Measurements from ENCODE around the gene B4GALNT3. TPM values are rescaled to one million over a fixed set of nuclear protein-coding genes. Genes with fewer than 3 reads are reported as not detected.

The B4GALNT3 gene
- total and polyA plus RNA-seq, 12 donors = 14.1 to 58.7 (median 36.5) TPM

DNA sequence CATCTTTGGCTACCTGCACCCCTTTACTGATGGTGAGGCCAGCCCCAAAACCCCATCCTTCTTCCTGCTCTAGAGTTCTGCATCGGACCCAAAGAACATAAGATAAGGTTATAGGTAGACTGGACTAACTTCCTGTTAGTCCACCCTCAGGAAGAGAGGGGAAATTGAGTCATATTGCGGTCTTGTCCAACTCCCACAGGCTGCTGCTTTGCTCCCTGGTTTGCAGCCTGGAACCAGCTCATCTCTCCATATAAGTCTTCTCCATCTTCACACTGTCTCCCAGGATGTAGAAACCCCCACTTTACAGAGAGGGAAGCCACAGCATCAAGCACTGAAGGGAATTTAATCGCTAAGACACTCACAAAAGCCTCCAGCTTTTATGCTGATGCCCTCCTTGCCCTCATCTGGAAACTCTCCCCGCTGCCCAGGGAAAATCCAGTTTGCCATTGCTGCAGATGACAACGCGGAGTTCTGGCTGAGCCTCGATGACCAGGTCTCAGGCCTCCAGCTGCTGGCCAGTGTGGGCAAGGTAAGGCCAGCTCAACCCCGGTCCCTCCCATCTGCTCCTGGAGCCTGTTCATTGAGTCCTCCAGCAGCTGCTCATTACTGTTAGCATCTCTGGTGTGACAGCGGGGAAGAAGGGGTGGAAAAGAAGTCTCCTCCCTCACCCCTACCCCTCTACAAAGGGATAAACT lies 85.3 kb downstream of the B4GALNT3 start:
- Histone ChIP-seq H3K27me3 (peaks cover 0 to 17% (median 7%) of the 10 kb centered on the region in 7 donors), H3K4me3 (no peak overlapping the region), H3K4me1 (peaks cover 5 to 55% (median 23%) of the 10 kb centered on the region in 9 donors), H3K36me3 (no peaks in the 10 kb centered on the region), H3K9me3 (no peaks in the 10 kb centered on the region), H3K27ac (no peak overlapping the region)
- 76 to 82% methylated on average over 9 of the region's 9 CpGs for WGBS, 2 donors
- TF ChIP-seq, protein P1, sequence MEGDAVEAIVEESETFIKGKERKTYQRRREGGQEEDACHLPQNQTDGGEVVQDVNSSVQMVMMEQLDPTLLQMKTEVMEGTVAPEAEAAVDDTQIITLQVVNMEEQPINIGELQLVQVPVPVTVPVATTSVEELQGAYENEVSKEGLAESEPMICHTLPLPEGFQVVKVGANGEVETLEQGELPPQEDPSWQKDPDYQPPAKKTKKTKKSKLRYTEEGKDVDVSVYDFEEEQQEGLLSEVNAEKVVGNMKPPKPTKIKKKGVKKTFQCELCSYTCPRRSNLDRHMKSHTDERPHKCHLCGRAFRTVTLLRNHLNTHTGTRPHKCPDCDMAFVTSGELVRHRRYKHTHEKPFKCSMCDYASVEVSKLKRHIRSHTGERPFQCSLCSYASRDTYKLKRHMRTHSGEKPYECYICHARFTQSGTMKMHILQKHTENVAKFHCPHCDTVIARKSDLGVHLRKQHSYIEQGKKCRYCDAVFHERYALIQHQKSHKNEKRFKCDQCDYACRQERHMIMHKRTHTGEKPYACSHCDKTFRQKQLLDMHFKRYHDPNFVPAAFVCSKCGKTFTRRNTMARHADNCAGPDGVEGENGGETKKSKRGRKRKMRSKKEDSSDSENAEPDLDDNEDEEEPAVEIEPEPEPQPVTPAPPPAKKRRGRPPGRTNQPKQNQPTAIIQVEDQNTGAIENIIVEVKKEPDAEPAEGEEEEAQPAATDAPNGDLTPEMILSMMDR (IDR thresholded peaks at IDR 0.05) = no peak
- ATAC-seq = no peak
- DNase-seq = no peak
- intact Hi-C loops (cut with DNase I) = loop anchor here in 8 of 10 donors (5.0 kb wide), 3 partner anchors 43 to 103 kb away; no protein-coding TSS in a partner anchor

DNA sequence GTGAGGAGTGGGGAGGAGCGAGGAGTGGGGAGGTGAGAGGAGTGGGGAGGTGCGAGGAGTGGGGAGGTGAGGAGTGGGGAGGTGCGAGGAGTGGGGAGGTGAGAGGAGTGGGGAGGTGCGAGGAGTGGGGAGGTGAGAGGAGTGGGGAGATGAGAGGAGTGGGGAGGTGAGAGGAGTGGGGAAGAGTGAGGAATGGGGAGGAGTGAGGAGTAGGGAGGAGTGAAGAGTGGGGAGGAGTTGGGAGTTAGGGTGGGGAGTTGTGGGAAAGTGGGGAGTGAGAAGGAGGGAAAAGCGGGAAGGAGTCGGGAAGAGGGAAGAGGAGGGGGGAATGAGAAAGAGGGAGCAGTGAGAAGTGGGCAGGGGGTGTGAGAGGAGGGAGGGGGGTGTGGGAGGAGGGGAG lies 86.1 kb downstream of the B4GALNT3 start:
- intact Hi-C loops (cut with DNase I) = loop anchor here in 9 of 10 donors (2.0 to 5.0 kb wide), 6 partner anchors 44 to 104 kb away; no protein-coding TSS in a partner anchor
- Histone ChIP-seq H3K27ac (no peak overlapping the region), H3K9me3 (no peaks in the 10 kb centered on the region), H3K4me1 (peaks cover 7 to 62% (median 24%) of the 10 kb centered on the region in 9 donors), H3K36me3 (no peaks in the 10 kb centered on the region), H3K27me3 (peaks cover 0 to 17% (median 7%) of the 10 kb centered on the region in 7 donors), H3K4me3 (no peak overlapping the region)
- WGBS, 2 donors = 73 to 84% methylated on average over 6 of the region's 6 CpGs
- TF ChIP-seq, protein P1 (IDR thresholded peaks at IDR 0.05) = no peak
- no peak for ATAC-seq
- no peak for DNase-seq

DNA sequence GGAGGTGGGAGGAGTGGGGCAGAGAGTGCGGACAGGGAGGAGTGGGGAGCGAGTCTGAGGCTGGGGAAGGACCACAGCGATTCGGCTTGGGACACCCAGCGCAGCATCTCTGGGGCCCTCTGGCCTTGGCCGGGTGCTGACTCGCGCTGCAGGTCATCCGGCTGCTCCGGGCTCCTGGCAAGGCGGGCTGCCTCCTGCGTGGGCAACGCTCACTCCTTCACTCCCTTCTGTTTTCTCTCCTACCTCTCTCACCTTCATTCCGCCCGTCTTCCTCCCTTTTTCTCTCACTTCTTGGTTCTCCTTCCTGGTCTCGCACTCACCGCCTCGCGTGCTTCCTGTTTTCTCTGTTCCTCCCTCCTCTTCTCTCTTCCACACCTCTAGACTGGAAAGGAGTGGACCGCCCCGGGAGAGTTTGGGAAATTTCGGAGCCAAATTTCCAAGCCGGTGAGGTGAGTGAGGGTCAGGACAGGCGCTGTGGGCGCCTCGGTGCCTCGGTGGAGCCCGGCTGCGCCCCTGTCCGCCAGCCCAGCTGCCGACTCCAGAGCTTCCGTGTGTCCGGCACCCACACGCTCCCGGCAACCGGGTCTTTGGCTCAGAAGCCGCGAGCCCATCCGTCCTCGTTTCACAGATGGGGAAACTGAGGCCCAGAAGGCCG lies 86.7 kb downstream of the B4GALNT3 start:
- WGBS, 2 donors = 73 to 76% methylated on average over 41 of the region's 41 CpGs
- H3K9me3 ChIP-seq = no peaks in the 10 kb centered on the region
- H3K36me3 ChIP-seq = no peaks in the 10 kb centered on the region
- intact Hi-C loops (cut with DNase I) = loop anchor here in 9 of 10 donors (2.0 to 5.0 kb wide), 6 partner anchors 44 to 104 kb away; no protein-coding TSS in a partner anchor
- peaks cover 0 to 17% (median 7%) of the 10 kb centered on the region in 7 donors for H3K27me3 ChIP-seq
- peak overlapping the region in 1 of 10 donors; percentile 10 for H3K27ac ChIP-seq
- no peak overlapping the region for H3K4me3 ChIP-seq
- DNase-seq (no peak), ATAC-seq (no peak)
- H3K4me1 ChIP-seq = peaks cover 3 to 62% (median 26%) of the 10 kb centered on the region in 9 donors
- TF ChIP-seq, protein P1 (IDR thresholded peaks at IDR 0.05) = no peak
